C4-2B (cell line): Measurements from ENCODE around the gene CLPTM1.
A peak's percentile ranks its signal among the peaks of the same experiment; 100 is the strongest.

Source experiments
- H3K27ac ChIP-seq: fragments of 450-650 bp; 2 replicates; pipeline ENCODE4 v1.5.1; 2017
- ZFX ChIP-seq: fragments of 450-650 bp; IDR thresholded peaks from 2 replicates; pipeline ENCODE4 v1.6.1; 2017
- TF ChIP-seq, protein P1 (sequence below): fragments of 450-650 bp; conservative IDR thresholded peaks from 2 replicates; pipeline ENCODE4 v1.5.1; 2017; ENCODE audit warnings: mild to moderate bottlenecking

CLPTM1 gene

GRCh38 chr19:44988273-44988672, 33.1 kb downstream of the CLPTM1 start:
- H3K27ac ChIP-seq, result no peak overlapping the region
- TF ChIP-seq, protein P1, sequence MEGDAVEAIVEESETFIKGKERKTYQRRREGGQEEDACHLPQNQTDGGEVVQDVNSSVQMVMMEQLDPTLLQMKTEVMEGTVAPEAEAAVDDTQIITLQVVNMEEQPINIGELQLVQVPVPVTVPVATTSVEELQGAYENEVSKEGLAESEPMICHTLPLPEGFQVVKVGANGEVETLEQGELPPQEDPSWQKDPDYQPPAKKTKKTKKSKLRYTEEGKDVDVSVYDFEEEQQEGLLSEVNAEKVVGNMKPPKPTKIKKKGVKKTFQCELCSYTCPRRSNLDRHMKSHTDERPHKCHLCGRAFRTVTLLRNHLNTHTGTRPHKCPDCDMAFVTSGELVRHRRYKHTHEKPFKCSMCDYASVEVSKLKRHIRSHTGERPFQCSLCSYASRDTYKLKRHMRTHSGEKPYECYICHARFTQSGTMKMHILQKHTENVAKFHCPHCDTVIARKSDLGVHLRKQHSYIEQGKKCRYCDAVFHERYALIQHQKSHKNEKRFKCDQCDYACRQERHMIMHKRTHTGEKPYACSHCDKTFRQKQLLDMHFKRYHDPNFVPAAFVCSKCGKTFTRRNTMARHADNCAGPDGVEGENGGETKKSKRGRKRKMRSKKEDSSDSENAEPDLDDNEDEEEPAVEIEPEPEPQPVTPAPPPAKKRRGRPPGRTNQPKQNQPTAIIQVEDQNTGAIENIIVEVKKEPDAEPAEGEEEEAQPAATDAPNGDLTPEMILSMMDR, result no peak
- TF ChIP-seq ZFX, result no peak

GRCh38 chr19:44988896-44989556, 33.8 kb downstream of the CLPTM1 start:
- no peak overlapping the region for H3K27ac ChIP-seq
- TF ChIP-seq ZFX, result no peak
- TF ChIP-seq, protein P1, result peak; percentile 62

- no peak overlapping the region for H3K27ac ChIP-seq
- TF ChIP-seq ZFX, result no peak
Observed at GRCh38 chr19:44990459-44990858, 35.3 kb downstream of the CLPTM1 start.

- no peak overlapping the region for H3K27ac ChIP-seq
- TF ChIP-seq ZFX, result no peak
- TF ChIP-seq, protein P1, result no peak
Observed at GRCh38 chr19:44990966-44991365, 35.8 kb downstream of the CLPTM1 start.

GRCh38 chr19:44992336-44993163, 37.4 kb downstream of the CLPTM1 start:
- TF ChIP-seq, protein P1, result no peak
- TF ChIP-seq ZFX, result no peak
- no peak overlapping the region for H3K27ac ChIP-seq

DNA sequence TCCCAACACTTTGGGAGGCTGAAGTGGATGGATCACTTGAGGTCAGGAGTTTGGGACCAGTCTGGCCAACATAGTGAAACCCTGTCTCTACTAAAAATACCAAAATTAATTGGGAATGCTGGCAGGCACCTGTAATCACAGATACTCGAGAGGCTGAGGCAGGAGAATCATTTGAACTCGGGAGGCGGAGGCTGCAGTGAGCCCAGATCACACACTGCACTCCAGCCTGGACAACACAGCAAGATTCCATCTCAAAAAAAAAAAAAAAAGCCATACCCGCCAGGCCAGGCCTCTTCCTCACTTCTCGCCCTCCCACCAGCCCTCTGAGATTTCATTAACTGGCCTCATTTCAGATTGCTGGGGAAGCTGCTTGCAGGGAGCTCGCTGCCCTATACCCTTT, 38.3 kb downstream of the CLPTM1 start:
- H3K27ac ChIP-seq, result no peak overlapping the region
- TF ChIP-seq, protein P1, result no peak

GRCh38 chr19:44993926-44994537, 38.9 kb downstream of the CLPTM1 start:
- no peak overlapping the region for H3K27ac ChIP-seq
- TF ChIP-seq, protein P1, result no peak
- TF ChIP-seq ZFX, result no peak
